ENCODE data around the gene VKORC1L1. TPM values are rescaled to one million over a fixed set of nuclear protein-coding genes. Genes with fewer than 3 reads are reported as not detected.

Gene VKORC1L1
- total and polyA plus RNA-seq, 12 donors, result 3.7 to 47.7 (median 12.0) TPM

GRCh38 chr7:65974876-65975275 is 102.0 kb downstream of the VKORC1L1 start:
- 84 to 95% (median 89%) methylated on average over 3 to 9 of the region's 9 CpGs for WGBS, 4 donors
- H3K4me1 ChIP-seq (replicated peaks in 1 of 2), result no peaks in the 10 kb centered on the region
- DNase-seq, result no peak
- H3K36me3 ChIP-seq (replicated peaks in 1 of 2), result peaks cover 0 to 62% of the 10 kb centered on the region in 2 donors
- H3K9me3 ChIP-seq (replicated peaks in 1 of 3), result no peaks in the 10 kb centered on the region
- no peaks in the 10 kb centered on the region for H3K27me3 ChIP-seq
- H3K27ac ChIP-seq, result no peak overlapping the region
- intact Hi-C loops (cut with DNase I), result no loop called here
- TF ChIP-seq POLR2A (IDR thresholded peaks at IDR 0.05), result no peak
- no peak for TF ChIP-seq CTCF (IDR thresholded peaks at IDR 0.05)
- H3K4me3 ChIP-seq, result no peak overlapping the region

GRCh38 chr7:65975814-65976445 is 103.1 kb downstream of the VKORC1L1 start:
- H3K9me3 ChIP-seq (replicated peaks in 1 of 3), result no peaks in the 10 kb centered on the region
- no peak for DNase-seq
- no peak overlapping the region for H3K27ac ChIP-seq
- H3K36me3 ChIP-seq (replicated peaks in 1 of 2), result peaks cover 0 to 52% of the 10 kb centered on the region in 2 donors
- H3K4me1 ChIP-seq (replicated peaks in 1 of 2), result peaks cover 7 to 9% of the 10 kb centered on the region in 2 donors
- H3K27me3 ChIP-seq, result no peaks in the 10 kb centered on the region
- TF ChIP-seq CTCF (IDR thresholded peaks at IDR 0.05) (no peak), POLR2A (IDR thresholded peaks at IDR 0.05) (no peak)
- intact Hi-C loops (cut with DNase I), result no loop called here
- 92 to 98% (median 96%) methylated on average over 11 of the region's 11 CpGs for WGBS, 4 donors
- no peak overlapping the region for H3K4me3 ChIP-seq

GRCh38 chr7:65976659-65977196 is 103.9 kb downstream of the VKORC1L1 start:
- Histone ChIP-seq H3K27ac (no peak overlapping the region), H3K4me3 (no peak overlapping the region), H3K9me3 (replicated peaks in 1 of 3) (no peaks in the 10 kb centered on the region), H3K27me3 (no peaks in the 10 kb centered on the region), H3K4me1 (replicated peaks in 1 of 2) (peaks cover 12 to 15% of the 10 kb centered on the region in 2 donors), H3K36me3 (replicated peaks in 1 of 2) (peaks cover 0 to 44% of the 10 kb centered on the region in 2 donors)
- no peak for TF ChIP-seq POLR2A (IDR thresholded peaks at IDR 0.05)
- no peak for TF ChIP-seq CTCF (IDR thresholded peaks at IDR 0.05)
- DNase-seq, result peak in 1 of 7 donors; percentile 51
- WGBS, 4 donors, result 94 to 96% (median 95%) methylated on average over 15 to 16 of the region's 16 CpGs
- intact Hi-C loops (cut with DNase I), result no loop called here

GRCh38 chr7:65978891-65979582 is 106.2 kb downstream of the VKORC1L1 start:
- no peaks in the 10 kb centered on the region for H3K9me3 ChIP-seq (replicated peaks in 1 of 3)
- 93 to 97% (median 94%) methylated on average over 15 to 18 of the region's 18 CpGs for WGBS, 4 donors
- intact Hi-C loops (cut with DNase I), result no loop called here
- TF ChIP-seq POLR2A (IDR thresholded peaks at IDR 0.05) (no peak), CTCF (IDR thresholded peaks at IDR 0.05) (no peak)
- H3K27ac ChIP-seq, result no peak overlapping the region
- no peaks in the 10 kb centered on the region for H3K27me3 ChIP-seq
- DNase-seq, result peak in 1 of 7 donors; percentile 46
- peaks cover 12 to 19% of the 10 kb centered on the region in 2 donors for H3K4me1 ChIP-seq (replicated peaks in 1 of 2)
- no peak overlapping the region for H3K4me3 ChIP-seq
- H3K36me3 ChIP-seq (replicated peaks in 1 of 2), result peaks cover 0 to 20% of the 10 kb centered on the region in 2 donors

Measured in adrenal gland (tissue), 12 donors.